Pancreas (tissue), 10 donors: ENCODE data around the gene PLCB2. TPM values are rescaled to one million over a fixed set of nuclear protein-coding genes. Genes with fewer than 3 reads are reported as not detected.

Experiments
- ATAC-seq, 4 donors: fragments of 200-7000 bp; cut with Tn5 transposase; one replicate each; pipeline versions ENCODE4 v1.8.0 to v1.9.1; 2020; ENCODE audit warnings: mild to moderate bottlenecking in 4 of 4, moderate library complexity in 4 of 4
- DNase-seq, 6 donors: peaks; one replicate each; pipeline ENCODE4 v3.0.0-alpha.2; 2020
- FAIRE-seq: peaks from 2 replicates; lab custom pipeline; 2012; peaks lifted over from hg19 to GRCh38; lab: Jason Lieb, UNC
- H3K27ac ChIP-seq, 4 donors: fragments of 200-600 bp; sonication (generic); 1 replicate in 3 of 4; 2 replicates in 1 of 4; pipeline versions ENCODE4 v1.5.0 to v1.8.0; 2020
- H3K27me3 ChIP-seq, 4 donors: fragments of 200-600 bp; one replicate each; pipeline ENCODE4 v1.8.0; 2021
- H3K36me3 ChIP-seq, 3 donors: fragments of 200-600 bp; sonication (generic) in 1 of 3; one replicate each; pipeline versions ENCODE4 v1.5.0 to v1.8.0; 2020 to 2021
- H3K4me1 ChIP-seq, 3 donors: fragments of 200-600 bp; one replicate each; pipeline ENCODE4 v1.8.0; 2021
- H3K4me3 ChIP-seq, 4 donors: fragments of 200-600 bp; sonication (generic) in 2 of 4; one replicate each; pipeline versions ENCODE4 v1.5.0 to v1.8.0; 2020 to 2021
- H3K9me3 ChIP-seq, 4 donors: fragments of 200-600 bp; one replicate each; pipeline ENCODE4 v1.8.0; 2021
- CTCF ChIP-seq, 4 donors: fragments of 200-600 bp; sonication (generic) in 3 of 4; IDR thresholded peaks; one replicate each; pipeline versions ENCODE4 v1.5.0 to v1.8.0; 2021; ENCODE audit warnings: antibody characterized with exemption in 4 of 4
- WGBS, 2 donors: extraction: QIAGEN DNeasy Blood & Tissue Kit; methylation state at CpG; one replicate each; pipeline ENCODE4 v1.1.7; 2013; 5-methylcytosine and 5-hydroxymethylcytosine counted together
- intact Hi-C, 3 donors: fragments of 100-400 bp; cut with DNase I; formaldehyde crosslinking; loops; one replicate each; pipeline versions ENCODE4 v1.11.1 to v1.14.2; 2022
- polyA plus RNA-seq, 2 donors: library from polyadenylated mRNA; stranded (reverse); fragments of 200-250 nt; gene quantifications; one replicate each; pipeline ENCODE4 v1.2.3, GENCODE V29; 2013
- total RNA-seq, 6 donors: library from RNA; stranded (reverse); fragmentation: NEBNext Ultra II Directional in 4 of 6; extraction: Animal tissue kit (Norgen Biotek cat#: 25700) in 4 of 6; gene quantifications; one replicate each; pipeline versions ENCODE4 v1.2.1 to v1.2.4, GENCODE V29; 2021 to 2023
- donor health status: healthy with polysubstance abuse.
- donor health status: DM: no; HTN: no; CAD: no; lungs with moderate emphysema.
- donor health status: DM: no; HTN: no; CAD: no.
- donor health status: control.
- donor health status: control.
- donor health status: Bipolar disorder and iron deficiency.
- donor health status: DM: yes; HTN: yes; CAD: no.
- donor health status: DM: no; HTN: no; CAD: no.
- donor health status: DM: no; HTN: no; CAD: no.
- donor health status: DM: yes; HTN: yes; CAD: no.

The PLCB2 gene
- total and polyA plus RNA-seq, 8 donors: 0.94 to 23.5 (median 5.7) TPM

GRCh38 chr15:40245666-40246450 lies 61.9 kb downstream of the PLCB2 start:
- no peak overlapping the region for H3K4me3 ChIP-seq
- TF ChIP-seq CTCF (IDR thresholded peaks at IDR 0.05): no peak
- ATAC-seq (no peak), DNase-seq (peak in 1 of 6 donors; percentile 5), FAIRE-seq (no peak)
- H3K4me1 ChIP-seq: no peaks in the 10 kb centered on the region
- no peak overlapping the region for H3K27ac ChIP-seq
- no peaks in the 10 kb centered on the region for H3K36me3 ChIP-seq
- WGBS, 2 donors: 90 to 91% methylated on average over 9 of the region's 9 CpGs
- H3K9me3 ChIP-seq: no peaks in the 10 kb centered on the region
- intact Hi-C loops: no loop called here
- no peaks in the 10 kb centered on the region for H3K27me3 ChIP-seq

GRCh38 chr15:40244961-40245523 lies 62.7 kb downstream of the PLCB2 start:
- Histone ChIP-seq H3K27ac (no peak overlapping the region), H3K36me3 (no peaks in the 10 kb centered on the region), H3K4me3 (no peak overlapping the region), H3K4me1 (no peaks in the 10 kb centered on the region), H3K27me3 (no peaks in the 10 kb centered on the region), H3K9me3 (no peaks in the 10 kb centered on the region)
- intact Hi-C loops: no loop called here
- ATAC-seq (peak; percentile 34 to 76 (median 60)), FAIRE-seq (no peak), DNase-seq (peak in 1 of 6 donors; percentile 18)
- WGBS, 2 donors: 61 to 66% methylated on average over 5 of the region's 5 CpGs
- no peak for TF ChIP-seq CTCF (IDR thresholded peaks at IDR 0.05)

GRCh38 chr15:40243126-40243810 lies 64.5 kb downstream of the PLCB2 start:
- Histone ChIP-seq H3K4me1 (no peaks in the 10 kb centered on the region), H3K4me3 (no peak overlapping the region), H3K27me3 (no peaks in the 10 kb centered on the region), H3K9me3 (no peaks in the 10 kb centered on the region), H3K36me3 (no peaks in the 10 kb centered on the region), H3K27ac (no peak overlapping the region)
- 83 to 86% methylated on average over 9 of the region's 9 CpGs for WGBS, 2 donors
- no peak for TF ChIP-seq CTCF (IDR thresholded peaks at IDR 0.05)
- intact Hi-C loops: no loop called here
- DNase-seq (no peak), FAIRE-seq (no peak), ATAC-seq (no peak)

- Histone ChIP-seq H3K27me3 (no peaks in the 10 kb centered on the region), H3K4me1 (no peaks in the 10 kb centered on the region), H3K36me3 (no peaks in the 10 kb centered on the region), H3K4me3 (no peak overlapping the region), H3K27ac (no peak overlapping the region), H3K9me3 (no peaks in the 10 kb centered on the region)
- intact Hi-C loops: no loop called here
- FAIRE-seq (no peak), ATAC-seq (no peak), DNase-seq (peak in 1 of 6 donors; percentile 26)
- 93 to 97% methylated on average over 5 of the region's 5 CpGs for WGBS, 2 donors
- TF ChIP-seq CTCF (IDR thresholded peaks at IDR 0.05): no peak
Observed at GRCh38 chr15:40242601-40243000, 65.1 kb downstream of the PLCB2 start.
